H9 (cell line): ENCODE data around the gene CYP2J2. TPM values are rescaled to one million over a fixed set of nuclear protein-coding genes. Genes with fewer than 3 reads are reported as not detected.
"Not testable (repeated sequence)": the region's sequence is repeated elsewhere in the genome, so short reads cannot be mapped to it uniquely, and the experiment has no call there.

Experiments used
- DNase-seq: peaks from one replicate; pipeline ENCODE4 v3.0.0-alpha.2; 2017
- H2AFZ ChIP-seq: one replicate; pipeline ENCODE4 v1.6.1; 2013; ENCODE audit warnings: mild to moderate bottlenecking, low read length, control low read depth, moderate library complexity
- H2AK5ac ChIP-seq: 2 replicates; pipeline ENCODE4 v1.6.1; 2013; ENCODE audit warnings: low read length, control low read depth, mixed read lengths; ENCODE audit not compliant: insufficient read length
- H2BK120ac ChIP-seq: one replicate; pipeline ENCODE4 v1.6.1; 2013; ENCODE audit warnings: low read depth, mild to moderate bottlenecking, low read length, control low read depth, inconsistent platforms; ENCODE audit not compliant: poor library complexity, severe bottlenecking
- H2BK12ac ChIP-seq: 2 replicates; pipeline ENCODE4 v1.6.1; 2013; ENCODE audit warnings: low read length, control low read depth, mixed read lengths, low read depth; ENCODE audit not compliant: insufficient read length
- H2BK15ac ChIP-seq: 2 replicates; pipeline ENCODE4 v1.6.1; 2013; ENCODE audit warnings: low read depth, low read length, control low read depth
- H2BK20ac ChIP-seq: one replicate; pipeline ENCODE4 v1.6.1; 2013; ENCODE audit warnings: low read depth, mild to moderate bottlenecking, low read length, control low read depth, inconsistent platforms; ENCODE audit not compliant: poor library complexity, severe bottlenecking
- H2BK5ac ChIP-seq: 2 replicates; pipeline ENCODE4 v1.6.1; 2013; ENCODE audit warnings: low read length, control low read depth, mixed read lengths; ENCODE audit not compliant: insufficient read length
- H3K14ac ChIP-seq: 2 replicates; pipeline ENCODE4 v1.6.1; 2013; ENCODE audit warnings: low read length, control low read depth; ENCODE audit not compliant: insufficient read depth
- H3K18ac ChIP-seq: 2 replicates; pipeline ENCODE4 v1.6.1; 2013; ENCODE audit warnings: low read depth, mild to moderate bottlenecking, mixed read lengths, low read length, control low read depth; ENCODE audit not compliant: insufficient read length
- H3K23ac ChIP-seq: 2 replicates; pipeline ENCODE4 v1.6.1; 2013; ENCODE audit warnings: low read length, control low read depth, mixed read lengths, low read depth; ENCODE audit not compliant: insufficient read length
- H3K23me2 ChIP-seq: 2 replicates; pipeline ENCODE4 v1.6.1; 2013; ENCODE audit warnings: low read depth, mild to moderate bottlenecking, mixed read lengths, low read length, control low read depth; ENCODE audit not compliant: insufficient read length, poor library complexity, severe bottlenecking
- H3K27ac ChIP-seq: 2 replicates; pipeline ENCODE4 v1.5.1; 2013; ENCODE audit warnings: low read length, control low read depth, mixed read lengths, low read depth; ENCODE audit not compliant: insufficient read length
- H3K27me3 ChIP-seq: 2 replicates; pipeline ENCODE4 v1.6.1; 2013; ENCODE audit warnings: low read length, control low read depth, inconsistent platforms; ENCODE audit not compliant: insufficient read depth
- H3K4ac ChIP-seq: 2 replicates; pipeline ENCODE4 v1.6.1; 2013; ENCODE audit warnings: low read depth, mild to moderate bottlenecking, control low read depth, inconsistent platforms, low read length, moderate library complexity
- H3K4me1 ChIP-seq: 2 replicates; pipeline ENCODE4 v1.6.1; 2013; ENCODE audit warnings: low read length, control low read depth, inconsistent platforms; ENCODE audit not compliant: insufficient read depth
- H3K4me2 ChIP-seq: 2 replicates; pipeline ENCODE4 v1.6.1; 2013; ENCODE audit warnings: low read length, control low read depth, mixed read lengths; ENCODE audit not compliant: insufficient read length, insufficient read depth
- H3K56ac ChIP-seq: 2 replicates; pipeline ENCODE4 v1.6.1; 2013; ENCODE audit warnings: low read depth, mild to moderate bottlenecking, mixed read lengths, low read length, control low read depth; ENCODE audit not compliant: insufficient read length
- H3K79me1 ChIP-seq: 2 replicates; pipeline ENCODE4 v1.6.1; 2013; ENCODE audit warnings: low read depth, mild to moderate bottlenecking, moderate library complexity, low read length, control low read depth, inconsistent platforms; ENCODE audit not compliant: insufficient read depth, poor library complexity, severe bottlenecking
- H3K79me2 ChIP-seq: 2 replicates; pipeline ENCODE4 v1.6.1; 2013; ENCODE audit warnings: low read length, control low read depth, inconsistent platforms; ENCODE audit not compliant: insufficient read depth
- H3K9ac ChIP-seq: 2 replicates; pipeline ENCODE4 v1.6.1; 2013; ENCODE audit warnings: low read length, control low read depth, mixed read lengths; ENCODE audit not compliant: insufficient read length; ENCODE audit errors: extremely low read depth
- H3K9me3 ChIP-seq: one replicate; pipeline ENCODE4 v1.6.1; 2013; ENCODE audit warnings: low read depth, low read length, inconsistent platforms; ENCODE audit not compliant: control insufficient read depth
- H3T11ph ChIP-seq: one replicate; pipeline ENCODE4 v1.6.1; 2013; ENCODE audit warnings: mild to moderate bottlenecking, low read length, control low read depth, inconsistent platforms
- H4K20me1 ChIP-seq: one replicate; pipeline ENCODE4 v1.6.1; 2013; ENCODE audit not compliant: control insufficient read depth, insufficient read length, insufficient read depth
- H4K5ac ChIP-seq: 2 replicates; pipeline ENCODE4 v1.6.1; 2013; ENCODE audit warnings: low read depth, mild to moderate bottlenecking, mixed read lengths, low read length, control low read depth; ENCODE audit not compliant: insufficient read length
- H4K8ac ChIP-seq: replicated peaks from 2 replicates; pipeline ENCODE4 v1.6.1; 2013; ENCODE audit warnings: low read length, control low read depth, mixed read lengths, low read depth; ENCODE audit not compliant: insufficient read length
- H4K91ac ChIP-seq: 2 replicates; pipeline ENCODE4 v1.6.1; 2013; ENCODE audit warnings: low read depth, mild to moderate bottlenecking, moderate library complexity, mixed read lengths, low read length, control low read depth; ENCODE audit not compliant: insufficient read length
- H3K27ac Mint-ChIP-seq, 3 experiments: 2 replicates in 2 of 3; 3 replicates in 1 of 3; pipeline ENCODE4 v1.8.0; 2020 to 2021; ENCODE audit warnings: mixed read lengths in 3 of 3, mild to moderate bottlenecking in 1 of 3, moderate library complexity in 1 of 3
- H3K27me3 Mint-ChIP-seq: 2 replicates; pipeline ENCODE4 v1.8.0; 2021; ENCODE audit warnings: low read depth, mild to moderate bottlenecking, moderate library complexity, mixed read lengths
- H3K36me3 Mint-ChIP-seq, 3 experiments: 2 replicates in 2 of 3; 3 replicates in 1 of 3; pipeline ENCODE4 v1.8.0; 2020 to 2021; ENCODE audit warnings: low read depth in 3 of 3, mixed read lengths in 3 of 3; ENCODE audit not compliant: insufficient read depth in 1 of 3
- H3K4me1 Mint-ChIP-seq, 2 experiments: 2 replicates each; pipeline ENCODE4 v1.8.0; 2020; ENCODE audit warnings: mixed read lengths in 2 of 2
- H3K4me3 Mint-ChIP-seq, 2 experiments: 2 replicates in 1 of 2; 3 replicates in 1 of 2; pipeline ENCODE4 v1.8.0; 2020 to 2021; ENCODE audit warnings: mild to moderate bottlenecking in 2 of 2, mixed read lengths in 2 of 2, moderate library complexity in 1 of 2
- H3K9me3 Mint-ChIP-seq, 2 experiments: 2 replicates in 1 of 2; 3 replicates in 1 of 2; pipeline ENCODE4 v1.8.0; 2020; ENCODE audit warnings: mild to moderate bottlenecking in 2 of 2, mixed read lengths in 2 of 2, moderate library complexity in 1 of 2
- CTCF ChIP-seq: fragments of 200-600 bp; sonication (generic); conservative IDR thresholded peaks from 3 replicates; pipeline ENCODE4 v1.8.0; 2021; ENCODE audit warnings: antibody characterized with exemption, mild to moderate bottlenecking
- WGBS: extraction: QIAGEN DNeasy Blood & Tissue Kit; methylation state at CpG from one replicate; pipeline ENCODE4 v1.1.7; 2013; ENCODE audit warnings: missing lambda C conversion rate, low lambda C conversion rate, mixed read lengths; ENCODE audit not compliant: insufficient read length; ENCODE audit errors: extremely low coverage; 5-methylcytosine and 5-hydroxymethylcytosine counted together
- total RNA-seq: library from RNA; stranded (reverse); gene quantifications from 2 replicates; pipeline ENCODE4 v1.2.1, GENCODE V29; 2021

Gene CYP2J2
- total RNA-seq, 1 experiment from 2014 or later, result 0.57 TPM

DNA sequence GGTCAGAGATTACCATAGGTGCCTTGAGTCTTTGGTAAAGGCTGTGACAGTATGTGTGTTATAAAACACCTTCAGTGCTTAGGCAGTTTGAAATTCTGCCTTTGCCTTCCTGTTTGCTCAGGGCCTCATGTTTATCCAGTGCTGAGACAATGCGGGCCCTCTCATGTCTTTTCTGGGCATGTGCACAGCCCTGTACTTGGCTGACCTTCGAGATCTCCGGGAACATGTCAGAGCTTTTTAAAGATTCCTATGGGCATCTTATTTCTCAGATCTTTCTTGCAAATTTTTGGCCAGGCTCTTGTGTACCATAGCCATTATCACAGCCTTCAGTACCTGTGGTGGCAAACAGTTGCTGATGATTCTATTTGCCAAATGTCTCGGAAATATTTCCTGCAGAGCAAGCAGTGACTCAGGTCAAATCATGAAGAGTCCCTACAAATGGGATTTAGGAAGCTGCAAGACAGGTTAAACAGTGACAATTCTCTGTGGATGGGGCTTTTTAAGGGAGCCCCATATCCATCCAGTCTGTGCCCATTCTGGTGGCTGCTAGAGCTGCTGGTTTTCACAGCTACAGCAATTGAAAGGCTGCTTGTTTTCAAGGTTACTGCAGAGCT, 69.7 kb downstream of the CYP2J2 start:
- H3K27ac Mint-ChIP-seq, result peak overlapping the region in 2 of 3 experiments; percentile 5 to 52; a peak in 3 of 7 replicates
- Histone ChIP-seq H2BK15ac (no peak overlapping the region), H4K20me1 (no peaks in the 10 kb centered on the region), H3K56ac (no peak overlapping the region), H4K5ac (no peak overlapping the region), H2BK20ac (no peak overlapping the region), H3K23ac (no peak overlapping the region), H3K27me3 (no peaks in the 10 kb centered on the region), H2AFZ (no peak overlapping the region), H3K14ac (no peak overlapping the region), H2BK5ac (no peak overlapping the region), H3K4ac (no peak overlapping the region), H3K79me1 (peaks cover 4% of the 10 kb centered on the region), H3K4me2 (no peak overlapping the region), H2BK120ac (no peak overlapping the region), H3K23me2 (no peaks in the 10 kb centered on the region), H3K9me3 (no peaks in the 10 kb centered on the region), H3T11ph (no peak overlapping the region), H2AK5ac (no peak overlapping the region), H4K8ac (no peak overlapping the region), H4K91ac (no peak overlapping the region), H2BK12ac (no peak overlapping the region), H3K9ac (no peak overlapping the region), H3K18ac (no peak overlapping the region), H3K4me1 (no peaks in the 10 kb centered on the region), H3K27ac (no peak overlapping the region), H3K79me2 (no peaks in the 10 kb centered on the region)
- peaks cover 7 to 8% of the 10 kb centered on the region in 2 experiments; a peak in 2 of 4 replicates for H3K4me1 Mint-ChIP-seq
- H3K4me3 Mint-ChIP-seq, result no peak overlapping the region
- no peak for DNase-seq
- no peaks in the 10 kb centered on the region for H3K27me3 Mint-ChIP-seq
- TF ChIP-seq CTCF, result no peak
- H3K9me3 Mint-ChIP-seq, result peaks cover 3% of the 10 kb centered on the region in 2 experiments; a peak in 1 of 5 replicates
- WGBS, result no CpG with 5 or more reads among the region's 4 CpGs
- H3K36me3 Mint-ChIP-seq, result peaks cover 6 to 20% (median 16%) of the 10 kb centered on the region in 3 experiments

- not testable (repeated sequence) for H3K27me3 Mint-ChIP-seq, H3K9me3 Mint-ChIP-seq
These were observed 71.3 kb downstream of the CYP2J2 start for GRCh38 chr1:59855297-59855696.

More at GRCh38 chr1:59855297-59855696, 71.3 kb downstream of the CYP2J2 start:
- not testable (repeated sequence) for H2BK120ac ChIP-seq, H3K27ac Mint-ChIP-seq, H4K5ac ChIP-seq, H3K9me3 ChIP-seq, H3K4me1 Mint-ChIP-seq, DNase-seq, H3K79me2 ChIP-seq, H3T11ph ChIP-seq, H3K4me3 Mint-ChIP-seq, H3K4ac ChIP-seq, H3K79me1 ChIP-seq, H3K27me3 ChIP-seq, H3K56ac ChIP-seq, H4K8ac ChIP-seq, H3K18ac ChIP-seq, H2BK5ac ChIP-seq, H2BK20ac ChIP-seq, H3K14ac ChIP-seq, H2AFZ ChIP-seq, H3K4me1 ChIP-seq, H3K23ac ChIP-seq, H4K20me1 ChIP-seq, H3K4me2 ChIP-seq, H2AK5ac ChIP-seq, H2BK15ac ChIP-seq, H3K9ac ChIP-seq, H3K27ac ChIP-seq, H3K23me2 ChIP-seq, H2BK12ac ChIP-seq, H4K91ac ChIP-seq
- WGBS, result no CpG with 5 or more reads among the region's 1 CpG
- H3K36me3 Mint-ChIP-seq, result peaks cover 8 to 20% (median 15%) of the 10 kb centered on the region in 3 experiments
